Right hindlimb (tissue), 1 donor: ENCODE data around the gene METTL21A.
A peak's percentile ranks its signal among the peaks of the same experiment; 100 is the strongest.
"Not testable (repeated sequence)": the region's sequence is repeated elsewhere in the genome, so short reads cannot be mapped to it uniquely, and the experiment has no call there.

Source experiments
- DNase-seq: peaks from one replicate; pipeline ENCODE4 v3.0.0-alpha.2; 2018

The METTL21A gene

GRCh38 chr2:207625014-207625907, at the start of gene METTL21A:
METTL21A (minus strand) TSS chr2:207625394; CDS start chr2:207624375, 1,019 bp downstream.
- peak; percentile 91 for DNase-seq

GRCh38 chr2:207674826-207675225, 49.6 kb upstream of the METTL21A start:
- no peak for DNase-seq

- DNase-seq = no peak
Measured at GRCh38 chr2:207674266-207674774, 49.1 kb upstream of the METTL21A start.

- no peak for DNase-seq
Measured at GRCh38 chr2:207673431-207673830, 48.2 kb upstream of the METTL21A start.

- DNase-seq = no peak
Measured at GRCh38 chr2:207670887-207671286, 45.7 kb upstream of the METTL21A start.

GRCh38 chr2:207663870-207664545, 38.8 kb upstream of the METTL21A start:
- no peak for DNase-seq

- DNase-seq = no peak
Measured at GRCh38 chr2:207662203-207662602, 37.0 kb upstream of the METTL21A start.

- DNase-seq = no peak
Measured at GRCh38 chr2:207660994-207661393, 35.8 kb upstream of the METTL21A start.

GRCh38 chr2:207658156-207658555, 33.0 kb upstream of the METTL21A start:
- no peak for DNase-seq

- no peak for DNase-seq
Measured at GRCh38 chr2:207655000-207655399, 29.8 kb upstream of the METTL21A start.

GRCh38 chr2:207646582-207646981, 21.4 kb upstream of the METTL21A start:
- not testable (repeated sequence) for DNase-seq

- DNase-seq = no peak
Measured at GRCh38 chr2:207643892-207644291, 18.7 kb upstream of the METTL21A start.

- DNase-seq = no peak
Measured at GRCh38 chr2:207640661-207641060, 15.5 kb upstream of the METTL21A start.

- DNase-seq = no peak
Measured at GRCh38 chr2:207640160-207640559, 15.0 kb upstream of the METTL21A start.

GRCh38 chr2:207639288-207639687, 14.1 kb upstream of the METTL21A start:
- not testable (repeated sequence) for DNase-seq

- no peak for DNase-seq
Measured at GRCh38 chr2:207635468-207636200, 10.4 kb upstream of the METTL21A start.

- DNase-seq = no peak
Measured at GRCh38 chr2:207633686-207634085, 8.5 kb upstream of the METTL21A start.

- no peak for DNase-seq
Measured at GRCh38 chr2:207632575-207633493, 7.6 kb upstream of the METTL21A start.

- no peak for DNase-seq
Measured at GRCh38 chr2:207630491-207630890, 5.3 kb upstream of the METTL21A start.

- DNase-seq = no peak
Measured at GRCh38 chr2:207629553-207629952, 4.4 kb upstream of the METTL21A start.

- DNase-seq = peak; percentile 81
Measured at GRCh38 chr2:207624185-207625013, 795 bp downstream of the METTL21A start.
